Forelimb muscle (tissue), 1 donor: ENCODE measurements around the gene LSAMP. TPM values are rescaled to one million over a fixed set of nuclear protein-coding genes. Genes with fewer than 3 reads are reported as not detected.

Source experiments
- DNase-seq: peaks from one replicate; pipeline ENCODE4 v3.0.0-alpha.2; 2013; ENCODE audit warnings: low read depth
- polyA plus RNA-seq: library from polyadenylated mRNA; unstranded; fragments of 120-200 nt; gene quantifications from one replicate; pipeline ENCODE4 v1.2.1, GENCODE V29; 2013; ENCODE audit not compliant: insufficient read length

LSAMP gene
- polyA plus RNA-seq, 1 donor, result 4.5 TPM

GRCh38 chr3:115968871-115969270 is 476.4 kb downstream of the LSAMP start:
- no peak for DNase-seq

- DNase-seq, result no peak
These were observed 483.9 kb downstream of the LSAMP start for GRCh38 chr3:115961380-115961779.

- DNase-seq, result no peak
These were observed 484.5 kb downstream of the LSAMP start for GRCh38 chr3:115960799-115961198.

DNA sequence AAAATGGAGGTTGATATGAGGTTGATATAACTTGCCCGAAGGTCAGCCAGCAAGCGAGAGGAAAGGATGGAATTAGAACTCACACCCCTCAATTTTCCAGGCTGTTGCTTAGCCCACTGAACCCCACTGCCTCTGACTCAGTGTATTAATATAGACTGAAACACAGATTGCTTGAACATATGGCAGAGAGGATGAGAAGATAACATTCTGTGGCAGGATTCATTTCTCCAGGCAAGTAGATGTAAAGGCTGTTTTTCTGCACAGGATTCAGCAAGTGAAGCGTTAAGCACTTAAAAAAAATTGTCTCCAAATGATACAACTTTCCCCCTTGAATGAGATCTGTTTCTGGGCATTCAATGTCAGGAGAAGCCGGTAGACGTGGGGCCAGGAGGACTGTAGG is 486.8 kb downstream of the LSAMP start:
- no peak for DNase-seq

- DNase-seq, result no peak
These were observed 498.0 kb downstream of the LSAMP start for GRCh38 chr3:115947325-115947724.

- DNase-seq, result no peak
These were observed 501.7 kb downstream of the LSAMP start for GRCh38 chr3:115943579-115943978.

- DNase-seq, result no peak
These were observed 508.2 kb downstream of the LSAMP start for GRCh38 chr3:115937054-115937453.

DNA sequence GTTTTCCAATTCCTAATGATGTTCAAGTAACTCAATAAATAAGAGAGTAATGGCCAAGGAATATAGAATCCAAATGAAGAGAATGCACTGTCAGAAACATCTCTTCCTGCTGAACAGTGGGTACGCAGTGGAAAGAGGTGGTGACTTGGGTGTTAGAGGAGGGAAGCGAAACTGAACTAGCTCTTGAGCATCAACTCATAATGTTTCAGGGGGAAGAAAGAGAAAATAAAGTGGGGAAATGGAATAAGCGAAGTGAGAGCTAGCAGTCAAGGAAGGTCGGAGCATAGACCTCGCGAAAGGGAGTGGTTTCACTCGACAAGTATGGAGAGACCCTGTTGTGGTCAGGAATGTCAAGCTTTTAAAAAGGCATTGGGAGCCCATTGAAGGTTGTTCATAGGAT is 512.5 kb downstream of the LSAMP start:
- DNase-seq, result no peak

GRCh38 chr3:115931581-115931980 is 513.7 kb downstream of the LSAMP start:
- DNase-seq, result no peak

- DNase-seq, result no peak
These were observed 514.4 kb downstream of the LSAMP start for GRCh38 chr3:115930922-115931321.

DNA sequence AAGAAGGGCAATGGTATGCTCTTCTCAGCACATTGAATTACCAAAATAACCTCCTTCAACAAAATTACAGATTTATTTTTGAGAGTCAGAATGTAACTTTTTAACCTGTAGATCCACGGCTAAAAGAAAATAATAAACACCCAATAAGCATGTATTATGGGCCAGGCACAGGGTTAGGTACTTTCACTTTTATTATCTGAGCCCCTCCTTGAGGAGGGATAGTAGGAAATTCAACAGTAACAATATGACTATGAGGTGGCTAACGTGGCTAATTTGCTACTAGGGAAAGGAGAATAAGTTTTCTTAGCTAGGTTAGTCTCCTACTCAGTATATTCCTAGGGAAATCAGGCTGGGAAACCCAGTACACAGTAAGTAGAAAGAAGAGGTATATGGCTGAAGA is 515.1 kb downstream of the LSAMP start:
- DNase-seq, result no peak

DNA sequence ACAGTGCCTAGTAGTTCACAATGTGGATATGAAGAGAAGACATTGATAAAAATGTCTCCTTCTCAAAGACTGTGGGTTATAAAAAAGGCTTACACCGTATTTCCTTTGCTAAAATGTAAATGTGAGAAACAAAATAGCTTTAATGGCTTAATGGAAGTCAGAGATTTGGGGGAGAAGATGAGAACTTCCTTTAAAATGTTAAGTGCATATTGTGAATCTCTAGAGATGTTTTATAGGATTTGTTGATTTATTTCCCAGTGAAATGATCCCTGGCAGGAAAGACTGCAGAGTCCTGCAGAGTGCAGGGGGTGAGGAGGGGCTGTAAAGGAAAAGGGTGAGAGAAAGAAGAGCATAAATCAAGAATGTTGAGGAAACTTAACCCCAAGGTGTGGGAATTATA is 516.9 kb downstream of the LSAMP start:
- no peak for DNase-seq

DNA sequence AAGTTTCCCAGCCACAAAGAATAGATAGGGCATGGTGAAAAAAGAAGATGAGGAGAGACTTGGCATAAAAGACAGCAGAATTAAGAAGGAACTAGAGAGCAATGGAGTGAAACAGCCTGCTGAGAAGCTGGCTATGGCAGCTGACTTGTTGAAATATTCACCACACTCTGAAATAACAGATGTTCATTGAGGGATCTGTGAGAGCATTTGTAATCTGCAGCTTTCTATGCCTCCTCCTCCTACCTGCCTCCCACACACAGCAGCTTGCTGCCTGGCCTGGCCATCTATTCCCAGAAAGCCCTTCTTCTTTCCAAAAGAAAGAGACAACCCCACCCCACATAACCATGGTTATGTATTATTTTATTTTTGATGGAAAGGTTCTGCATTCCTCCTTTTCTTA is 518.1 kb downstream of the LSAMP start:
- no peak for DNase-seq

DNA sequence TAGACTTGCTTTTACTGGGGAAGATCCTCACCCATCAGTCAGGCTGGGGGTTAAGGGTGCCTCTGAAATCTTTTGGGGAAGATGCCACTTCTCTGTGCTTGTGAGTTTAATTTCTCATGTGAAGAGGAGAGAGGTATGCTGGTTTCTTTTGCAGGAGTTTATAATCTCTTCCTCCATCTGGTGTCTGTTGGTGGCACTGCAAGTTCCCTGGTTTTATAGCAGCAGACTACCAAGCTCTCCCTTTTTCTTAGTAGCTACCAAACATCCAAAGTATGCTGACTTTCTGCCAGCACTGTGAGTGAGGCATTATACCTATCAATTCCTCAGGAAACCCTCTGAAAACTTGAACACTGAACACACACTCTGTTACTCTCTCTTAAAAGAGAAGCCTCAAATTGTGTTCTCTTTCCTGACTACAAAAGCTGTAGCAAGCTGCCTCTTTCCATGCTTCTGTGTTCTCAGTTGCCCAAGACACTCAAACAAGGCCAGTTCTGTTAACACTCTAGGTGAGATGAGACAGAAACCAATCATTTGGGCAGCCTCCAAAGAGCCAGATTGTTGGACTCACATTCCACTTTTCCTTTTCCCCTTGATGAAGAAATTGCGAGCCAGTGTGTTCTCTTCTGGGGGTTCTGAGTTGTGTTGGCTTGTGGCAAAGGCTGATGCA is 522.5 kb downstream of the LSAMP start:
- no peak for DNase-seq

- no peak for DNase-seq
These were observed 523.6 kb downstream of the LSAMP start for GRCh38 chr3:115921711-115922110.

DNA sequence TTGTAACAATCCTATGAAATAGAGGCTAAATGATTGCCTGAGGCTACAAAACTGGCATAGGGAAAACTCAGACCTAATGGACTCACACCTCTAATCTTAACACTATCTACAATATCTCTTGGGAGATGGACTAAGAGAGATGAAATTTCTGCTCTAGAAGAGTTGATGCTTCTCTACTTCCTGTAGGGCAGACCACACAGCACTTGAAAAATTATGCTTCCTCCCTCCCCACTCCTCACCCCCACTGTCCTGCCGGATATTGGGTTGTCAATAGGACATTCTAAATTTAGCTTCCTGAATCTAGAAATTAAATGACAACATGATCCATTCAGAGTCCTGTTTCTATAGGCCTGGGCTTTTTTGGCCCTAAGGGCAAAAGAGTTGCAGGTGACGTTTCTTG is 526.4 kb downstream of the LSAMP start:
- no peak for DNase-seq

- DNase-seq, result no peak
These were observed 528.4 kb downstream of the LSAMP start for GRCh38 chr3:115916866-115917265.

DNA sequence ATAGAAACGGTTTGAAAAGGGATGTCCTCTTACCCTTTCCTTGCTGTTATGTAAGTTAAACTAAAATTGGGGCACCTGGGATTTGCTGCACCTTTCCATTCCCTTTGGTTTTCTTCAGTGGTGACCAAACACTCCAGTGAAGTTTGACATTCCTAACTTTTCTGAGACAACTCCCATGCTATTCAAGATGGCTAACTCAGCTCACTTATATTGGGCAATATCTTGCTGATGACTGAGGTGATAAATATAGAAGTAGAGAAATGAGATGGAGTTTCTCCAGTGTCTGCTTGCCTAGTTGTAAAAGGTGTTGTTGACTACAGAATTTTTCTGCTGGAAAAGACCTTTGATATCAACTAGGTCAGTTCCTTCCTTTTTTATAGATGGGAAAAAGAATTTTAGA is 530.2 kb downstream of the LSAMP start:
- DNase-seq, result no peak

DNA sequence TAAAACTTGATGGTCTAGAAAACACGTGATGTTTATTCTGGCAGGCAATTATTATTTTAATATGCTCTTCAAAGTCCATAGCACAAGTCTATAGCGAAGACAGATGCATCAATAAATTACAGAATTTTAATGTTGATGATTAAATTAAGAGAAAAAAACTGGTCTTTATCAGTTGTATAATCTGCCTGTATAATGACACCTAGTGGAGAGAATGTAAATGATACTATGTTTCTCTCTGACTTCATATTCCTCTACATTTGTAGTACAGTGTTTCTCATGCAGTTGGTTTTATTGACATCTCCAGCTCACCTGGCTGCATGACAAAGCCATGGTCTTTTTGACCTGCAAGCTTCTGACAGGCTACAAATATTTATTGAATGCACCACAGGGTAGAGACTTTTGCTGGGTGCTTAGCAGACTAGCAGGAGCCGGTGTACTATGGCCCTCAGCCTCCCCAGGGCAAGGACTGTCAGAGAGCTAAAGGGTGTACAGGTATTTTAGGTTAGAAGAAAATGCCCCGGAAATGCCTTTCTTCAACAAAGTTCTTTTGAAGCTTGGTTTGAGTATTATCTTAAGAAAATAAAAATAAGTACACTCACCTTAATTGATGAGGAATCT is 532.1 kb downstream of the LSAMP start:
- no peak for DNase-seq

- no peak for DNase-seq
These were observed 532.9 kb downstream of the LSAMP start for GRCh38 chr3:115912372-115912771.

DNA sequence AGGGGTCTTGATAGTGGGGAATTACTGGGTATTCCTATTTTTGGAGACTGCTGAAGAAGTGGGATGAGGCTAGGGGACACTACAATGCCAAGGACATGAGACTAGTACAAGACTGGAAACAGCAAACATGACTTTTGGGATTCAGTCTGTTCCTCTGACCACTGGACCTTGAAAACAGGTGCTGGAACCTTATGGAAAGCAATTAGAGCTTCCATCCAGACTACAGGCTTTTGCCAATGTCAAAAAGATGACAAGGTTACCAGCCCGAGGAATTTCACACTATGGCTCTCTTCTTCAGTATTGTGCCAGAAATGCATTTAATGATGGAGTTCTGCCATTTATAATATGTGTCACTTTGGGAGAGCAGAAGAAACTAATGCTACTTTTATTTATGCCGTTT is 539.4 kb downstream of the LSAMP start:
- no peak for DNase-seq

GRCh38 chr3:115903843-115904242 is 541.4 kb downstream of the LSAMP start:
- no peak for DNase-seq

DNA sequence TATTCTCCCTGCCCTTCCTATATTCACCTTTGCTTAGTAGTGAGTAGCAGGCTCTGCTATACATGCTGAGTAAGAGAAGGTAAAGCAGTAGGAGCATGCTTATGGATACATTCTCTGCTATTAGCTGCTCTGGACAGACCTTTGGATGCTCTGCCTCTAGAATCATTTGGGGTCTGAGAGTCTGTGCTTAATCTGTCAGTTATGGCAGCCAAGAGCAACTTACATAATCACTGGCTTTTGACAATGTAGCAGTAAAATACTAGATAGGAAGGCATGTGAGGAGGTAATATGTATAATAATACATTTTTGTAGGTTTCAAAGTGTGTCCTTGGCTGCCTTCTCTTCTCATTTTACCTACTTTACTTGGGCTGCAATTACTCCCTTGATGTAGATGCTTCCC is 544.3 kb downstream of the LSAMP start:
- no peak for DNase-seq

GRCh38 chr3:115899535-115899934 is 545.8 kb downstream of the LSAMP start:
- DNase-seq, result no peak
